ENCODE results near the gene C5orf47. TPM values are rescaled to one million over a fixed set of nuclear protein-coding genes. Genes with fewer than 3 reads are reported as not detected.

Gene C5orf47
- total and polyA plus RNA-seq, 4 donors: 0.08 TPM; not detected in 3

- TF ChIP-seq, protein P1, sequence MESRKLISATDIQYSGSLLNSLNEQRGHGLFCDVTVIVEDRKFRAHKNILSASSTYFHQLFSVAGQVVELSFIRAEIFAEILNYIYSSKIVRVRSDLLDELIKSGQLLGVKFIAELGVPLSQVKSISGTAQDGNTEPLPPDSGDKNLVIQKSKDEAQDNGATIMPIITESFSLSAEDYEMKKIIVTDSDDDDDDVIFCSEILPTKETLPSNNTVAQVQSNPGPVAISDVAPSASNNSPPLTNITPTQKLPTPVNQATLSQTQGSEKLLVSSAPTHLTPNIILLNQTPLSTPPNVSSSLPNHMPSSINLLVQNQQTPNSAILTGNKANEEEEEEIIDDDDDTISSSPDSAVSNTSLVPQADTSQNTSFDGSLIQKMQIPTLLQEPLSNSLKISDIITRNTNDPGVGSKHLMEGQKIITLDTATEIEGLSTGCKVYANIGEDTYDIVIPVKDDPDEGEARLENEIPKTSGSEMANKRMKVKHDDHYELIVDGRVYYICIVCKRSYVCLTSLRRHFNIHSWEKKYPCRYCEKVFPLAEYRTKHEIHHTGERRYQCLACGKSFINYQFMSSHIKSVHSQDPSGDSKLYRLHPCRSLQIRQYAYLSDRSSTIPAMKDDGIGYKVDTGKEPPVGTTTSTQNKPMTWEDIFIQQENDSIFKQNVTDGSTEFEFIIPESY (IDR thresholded peaks at IDR 0.05): no peak
- TF ChIP-seq MAX (IDR thresholded peaks at IDR 0.05) (no peak), RAD21 (IDR thresholded peaks at IDR 0.05) (no peak), RXRA (IDR thresholded peaks at IDR 0.05) (no peak), NR2F2 (IDR thresholded peaks at IDR 0.05) (no peak), YY1 (IDR thresholded peaks at IDR 0.05) (no peak)
Measured at GRCh38 chr5:173945160-173945559, 43.8 kb upstream of the C5orf47 start (continued).

DNA sequence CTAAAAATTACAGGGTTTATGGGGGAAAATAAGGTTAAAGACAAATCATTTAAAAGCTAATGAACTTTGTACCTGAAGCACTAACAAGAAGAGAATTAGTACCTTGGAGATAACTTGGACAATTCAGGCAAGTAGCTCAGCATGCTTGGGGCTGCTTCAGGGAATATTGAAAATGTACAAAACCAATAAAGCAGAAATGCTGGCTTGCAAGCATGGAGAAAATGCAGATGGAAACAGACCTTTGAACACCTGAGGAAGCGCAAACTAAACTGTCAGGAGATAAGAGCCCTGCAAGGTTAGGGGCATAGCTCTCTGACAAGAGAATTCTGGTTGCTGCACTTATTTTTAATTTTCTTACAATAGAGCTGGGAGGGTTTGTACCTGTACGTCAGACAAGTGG, 42.6 kb upstream of the C5orf47 start:
- Histone ChIP-seq H3K36me3 (ENCODE audit: control insufficient read depth in 4 of 4, insufficient read depth in 3 of 4, low read depth in 1 of 4, low read length in 3 of 4) (peaks cover 10 to 51% (median 48%) of the 10 kb centered on the region in 4 donors), H3K9me3 (ENCODE audit: control insufficient read depth in 4 of 4, low read length in 3 of 4) (no peaks in the 10 kb centered on the region), H3K9ac (ENCODE audit: low read depth in 1 of 2, low read length in 2 of 2) (no peak overlapping the region), H3K4me1 (ENCODE audit: control insufficient read depth in 4 of 4, insufficient read depth in 4 of 4, low read length in 3 of 4) (peaks cover 6 to 27% (median 15%) of the 10 kb centered on the region in 4 donors), H3K27ac (ENCODE audit: low read depth in 1 of 2, low read length in 2 of 2) (no peak overlapping the region), H3K27me3 (ENCODE audit: control insufficient read depth in 4 of 4, insufficient read depth in 4 of 4, low read length in 3 of 4) (no peaks in the 10 kb centered on the region), H3K4me3 (ENCODE audit: low read depth in 1 of 3, low read length in 3 of 3) (no peak overlapping the region)
- no peak for DNase-seq (ENCODE audit: low spot score)
- no peak for TF ChIP-seq HNF4G (IDR thresholded peaks at IDR 0.05)
- TF ChIP-seq FOXA2 (IDR thresholded peaks at IDR 0.05): no peak
- no peak for TF ChIP-seq SP1 (IDR thresholded peaks at IDR 0.05)
- no peak for TF ChIP-seq CTCF (IDR thresholded peaks at IDR 0.05; ENCODE audit: low read depth, low read length, missing input control)
- TF ChIP-seq JUND (IDR thresholded peaks at IDR 0.05): no peak
- TF ChIP-seq ATF3 (IDR thresholded peaks at IDR 0.05): no peak
- TF ChIP-seq RXRA (IDR thresholded peaks at IDR 0.05): no peak
- TF ChIP-seq RAD21 (IDR thresholded peaks at IDR 0.05): peak in 1 of 2 donors; percentile 19
- peak in 1 of 2 donors; percentile 37 for TF ChIP-seq HNF4A (conservative IDR thresholded peaks at IDR 0.05)
- no peak for TF ChIP-seq TAF1 (conservative IDR thresholded peaks at IDR 0.05)
- no peak for TF ChIP-seq MAX (IDR thresholded peaks at IDR 0.05)
- no peak for TF ChIP-seq EGR1 (IDR thresholded peaks at IDR 0.05; ENCODE audit: low read depth in 2 of 2)
- no peak for TF ChIP-seq NR2F2 (IDR thresholded peaks at IDR 0.05)
- 71% methylated on average over 2 of the region's 2 CpGs for WGBS

DNA sequence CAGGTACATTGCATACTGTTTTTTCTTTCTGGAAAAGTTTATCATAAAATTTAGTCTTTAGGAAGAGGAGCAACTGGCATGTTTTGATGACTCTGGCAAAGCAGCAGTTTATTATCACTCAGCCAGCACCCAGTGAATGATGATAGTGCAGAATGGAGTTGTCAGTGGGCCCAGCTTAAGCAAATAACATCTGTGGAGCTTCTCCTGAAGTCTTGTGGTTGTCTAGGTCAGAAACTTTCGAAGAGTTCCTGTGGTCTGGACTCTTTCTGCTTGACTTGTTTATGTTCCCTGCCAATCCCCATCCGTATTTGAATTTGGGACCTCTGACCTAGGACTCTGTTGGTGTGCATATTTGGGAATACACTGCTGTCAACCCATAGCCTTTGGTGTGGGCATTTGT, 38.1 kb upstream of the C5orf47 start:
- Histone ChIP-seq H3K4me3 (ENCODE audit: low read depth in 1 of 3, low read length in 3 of 3) (no peak overlapping the region), H3K9me3 (ENCODE audit: control insufficient read depth in 4 of 4, low read length in 3 of 4) (no peaks in the 10 kb centered on the region), H3K27me3 (ENCODE audit: control insufficient read depth in 4 of 4, insufficient read depth in 4 of 4, low read length in 3 of 4) (no peaks in the 10 kb centered on the region), H3K36me3 (ENCODE audit: control insufficient read depth in 4 of 4, insufficient read depth in 3 of 4, low read depth in 1 of 4, low read length in 3 of 4) (peaks cover 16 to 65% (median 60%) of the 10 kb centered on the region in 4 donors), H3K4me1 (ENCODE audit: control insufficient read depth in 4 of 4, insufficient read depth in 4 of 4, low read length in 3 of 4) (peaks cover 7 to 31% (median 29%) of the 10 kb centered on the region in 4 donors), H3K9ac (ENCODE audit: low read depth in 1 of 2, low read length in 2 of 2) (no peak overlapping the region), H3K27ac (ENCODE audit: low read depth in 1 of 2, low read length in 2 of 2) (no peak overlapping the region)
- TF ChIP-seq NR2F2 (IDR thresholded peaks at IDR 0.05) (peak; percentile 61), ATF3 (IDR thresholded peaks at IDR 0.05) (no peak)
- 84% methylated on average over 2 of the region's 2 CpGs for WGBS
- DNase-seq (ENCODE audit: low spot score): no peak

Data from liver (tissue), 9 donors.